Middle frontal gyrus (tissue), 1 donor: Measurements from ENCODE around the gene TSEN34.
"Not testable (repeated sequence)": the region's sequence is repeated elsewhere in the genome, so short reads cannot be mapped to it uniquely, and the experiment has no call there.

Experiments
- DNase-seq: peaks from one replicate; pipeline ENCODE4 v3.0.0-alpha.2; 2015; ENCODE audit warnings: low spot score; ENCODE audit errors: extremely low spot score

Gene TSEN34

DNA sequence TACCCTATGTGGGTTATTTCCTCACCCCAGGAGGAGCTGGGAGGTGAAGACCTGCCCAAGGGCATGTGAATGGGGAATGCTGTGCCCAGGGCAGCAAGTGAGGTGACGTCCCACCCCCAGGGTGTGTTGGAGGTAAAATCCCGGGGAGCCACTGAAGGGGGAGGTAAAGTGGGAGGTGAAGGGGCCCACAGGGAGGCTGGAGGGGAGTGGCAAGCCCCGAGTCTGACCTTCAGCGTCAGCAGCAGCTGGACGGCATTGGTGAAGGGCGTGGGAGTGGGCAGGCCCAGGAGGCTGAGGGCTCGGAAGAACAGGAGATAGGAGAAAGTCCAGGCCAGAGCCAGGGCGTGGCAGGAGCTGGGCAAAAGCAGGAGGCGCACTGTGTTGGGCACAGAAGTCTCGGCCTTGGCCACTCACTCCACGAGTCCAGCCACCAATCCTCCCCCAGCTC lies 4.2 kb upstream of the TSEN34 start:
- no peak for DNase-seq

- DNase-seq: no peak
Measured at GRCh38 chr19:54188215-54188871, 2.8 kb upstream of the TSEN34 start.

GRCh38 chr19:54189145-54189734 lies 1.9 kb upstream of the TSEN34 start, which contains the start of gene MBOAT7:
Gene MBOAT7 (minus strand): TSS chr19:54189580. CDS start chr19:54188508, 1,072 bp downstream.
- DNase-seq: no peak

- DNase-seq: peak; percentile 100
Measured at GRCh38 chr19:54189735-54190502, 1.2 kb upstream of the TSEN34 start.

DNA sequence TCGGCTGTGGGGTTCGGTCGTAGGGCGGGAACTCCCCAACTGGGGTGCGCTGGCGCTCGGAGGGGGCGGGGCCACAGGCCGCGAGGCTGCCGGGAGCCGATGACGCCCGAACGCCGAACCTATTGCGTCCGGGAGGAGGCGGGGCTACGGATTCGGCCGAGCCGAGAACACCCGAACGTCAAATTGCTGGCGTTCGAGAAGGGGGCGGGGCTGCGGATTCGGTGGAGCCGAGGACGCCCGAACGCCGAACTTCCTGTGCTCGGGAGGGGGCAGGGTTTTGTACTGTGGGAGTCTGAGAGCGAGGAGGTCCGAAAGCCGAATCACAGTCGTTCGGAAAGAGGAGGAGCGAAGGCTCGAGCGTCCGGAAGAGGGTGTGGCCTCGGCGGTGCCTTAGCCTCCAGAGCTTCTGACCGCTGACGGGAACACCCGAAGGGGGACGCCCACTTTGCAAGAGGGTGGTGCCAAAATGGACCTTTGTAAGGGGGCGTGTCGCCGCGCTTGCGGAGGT lies 551 bp upstream of the TSEN34 start:
- DNase-seq: peak; percentile 98

DNA sequence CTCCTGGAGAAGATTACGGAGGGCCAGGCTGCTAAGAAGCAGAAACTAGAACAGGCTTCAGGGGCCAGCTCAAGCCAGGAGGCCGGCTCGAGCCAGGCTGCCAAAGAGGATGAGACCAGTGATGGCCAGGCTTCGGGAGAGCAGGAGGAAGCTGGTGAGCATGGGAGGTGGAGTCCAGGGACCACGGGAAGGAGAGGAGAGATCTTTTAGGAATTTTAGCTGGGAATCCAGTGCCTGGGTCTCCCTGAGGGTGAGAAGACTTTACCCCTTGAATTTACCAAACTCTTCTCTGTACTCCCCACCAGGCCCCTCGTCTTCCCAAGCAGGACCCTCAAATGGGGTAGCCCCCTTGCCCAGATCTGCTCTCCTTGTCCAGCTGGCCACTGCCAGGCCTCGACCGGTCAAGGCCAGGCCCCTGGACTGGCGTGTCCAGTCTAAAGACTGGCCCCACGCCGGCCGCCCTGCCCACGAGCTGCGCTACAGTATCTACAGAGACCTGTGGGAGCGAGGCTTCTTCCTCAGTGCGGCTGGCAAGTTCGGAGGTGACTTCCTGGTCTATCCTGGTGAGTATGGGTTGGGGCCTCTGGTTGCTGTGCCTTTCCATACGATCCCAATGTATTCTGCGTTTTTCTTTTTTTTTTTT lies 824 bp downstream of the TSEN34 start:
- DNase-seq: no peak

DNA sequence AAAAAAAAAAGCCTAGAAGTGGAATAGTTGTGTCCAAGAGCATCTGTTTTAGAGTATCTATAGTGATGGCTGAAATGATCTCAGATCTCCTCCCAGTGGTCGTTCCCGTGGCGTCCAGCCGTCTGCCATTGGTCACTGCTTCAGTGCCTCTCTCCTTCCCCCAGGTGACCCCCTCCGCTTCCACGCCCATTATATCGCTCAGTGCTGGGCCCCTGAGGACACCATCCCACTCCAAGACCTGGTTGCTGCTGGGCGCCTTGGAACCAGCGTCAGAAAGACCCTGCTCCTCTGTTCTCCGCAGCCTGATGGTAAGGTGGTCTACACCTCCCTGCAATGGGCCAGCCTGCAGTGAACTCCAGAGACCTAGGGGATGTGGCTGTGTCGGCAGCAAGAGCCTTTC lies 1.9 kb downstream of the TSEN34 start:
- DNase-seq: no peak

- not testable (repeated sequence) for DNase-seq
Measured at GRCh38 chr19:54194463-54194862, 3.4 kb downstream of the TSEN34 start.

- DNase-seq: no peak
Measured at GRCh38 chr19:54196536-54196935, 5.4 kb downstream of the TSEN34 start.

DNA sequence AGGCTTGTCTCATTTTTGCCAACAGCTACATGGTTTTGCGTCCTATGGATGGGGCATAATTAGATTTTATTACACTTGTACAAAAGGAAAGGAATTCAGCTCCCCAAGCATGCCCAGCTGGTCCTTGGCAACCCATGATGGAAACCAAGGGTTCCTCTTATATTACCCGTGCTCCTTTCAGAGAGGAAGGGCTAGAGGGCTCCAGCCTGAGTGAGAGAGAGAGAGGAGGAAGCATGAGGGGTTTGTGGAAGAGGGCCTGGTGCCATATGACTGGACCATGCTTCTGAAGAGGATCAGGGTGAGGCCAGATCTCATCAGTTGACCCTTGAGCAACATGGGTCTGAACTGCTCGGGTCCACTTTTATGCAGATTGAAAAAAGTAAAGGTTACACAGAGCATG lies 6.0 kb downstream of the TSEN34 start:
- DNase-seq: no peak

DNA sequence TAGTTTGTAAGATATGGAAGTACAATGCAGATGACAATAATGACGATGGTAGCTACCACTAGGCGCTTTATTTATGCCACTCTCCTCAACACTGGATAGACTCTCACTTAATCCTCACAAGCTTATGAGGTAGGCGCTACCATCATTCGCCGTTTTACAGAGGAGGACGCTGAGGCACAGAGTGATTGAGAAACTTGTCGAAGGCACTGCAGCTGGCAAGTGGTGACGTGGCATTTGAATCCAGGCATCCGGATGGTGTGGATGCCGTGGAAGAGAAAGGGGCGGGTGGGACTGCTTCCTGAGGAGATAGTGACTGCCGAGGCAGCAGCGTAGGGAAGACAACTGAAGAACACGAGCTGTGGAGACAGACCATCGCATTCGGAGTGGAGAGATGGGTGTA lies 8.3 kb downstream of the TSEN34 start:
- no peak for DNase-seq

GRCh38 chr19:54201172-54201701 lies 10.1 kb downstream of the TSEN34 start:
- DNase-seq: no peak

GRCh38 chr19:54201980-54202379 lies 10.9 kb downstream of the TSEN34 start:
- DNase-seq: no peak

- DNase-seq: no peak
Measured at GRCh38 chr19:54203151-54203611, 12.1 kb downstream of the TSEN34 start.

DNA sequence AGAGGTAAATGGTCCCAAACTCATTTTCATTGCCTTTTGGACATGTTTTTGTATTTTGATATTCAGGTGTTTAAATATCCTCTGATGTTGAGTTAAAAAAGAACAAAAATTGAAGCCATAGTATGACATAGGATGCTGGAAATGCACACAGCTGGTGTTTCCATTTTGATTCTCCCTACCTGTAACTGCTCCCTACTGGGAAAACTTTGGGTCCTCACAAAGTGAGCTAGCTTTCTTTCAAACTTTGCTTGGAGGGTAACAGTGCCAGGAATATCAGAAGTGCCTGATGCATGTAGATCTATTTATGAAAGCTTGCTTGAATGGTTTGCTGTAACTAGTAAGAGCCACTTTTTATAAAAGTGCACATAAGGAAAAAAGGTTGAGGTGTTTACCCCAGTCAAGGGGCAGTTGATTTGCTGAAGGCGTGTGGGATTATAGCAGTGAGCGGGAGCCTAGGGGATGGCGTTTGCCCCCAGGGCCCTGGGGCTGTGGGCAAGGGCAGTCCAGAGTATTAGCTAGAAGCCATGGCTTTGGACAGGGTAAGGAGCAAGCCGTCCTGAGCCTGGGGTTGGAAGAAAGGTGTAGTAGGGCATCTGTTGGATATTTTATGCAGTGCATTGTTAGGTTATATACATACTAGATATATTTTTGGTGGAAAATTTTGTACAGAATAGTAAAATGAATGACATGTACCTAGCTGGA lies 13.8 kb downstream of the TSEN34 start:
- no peak for DNase-seq

DNA sequence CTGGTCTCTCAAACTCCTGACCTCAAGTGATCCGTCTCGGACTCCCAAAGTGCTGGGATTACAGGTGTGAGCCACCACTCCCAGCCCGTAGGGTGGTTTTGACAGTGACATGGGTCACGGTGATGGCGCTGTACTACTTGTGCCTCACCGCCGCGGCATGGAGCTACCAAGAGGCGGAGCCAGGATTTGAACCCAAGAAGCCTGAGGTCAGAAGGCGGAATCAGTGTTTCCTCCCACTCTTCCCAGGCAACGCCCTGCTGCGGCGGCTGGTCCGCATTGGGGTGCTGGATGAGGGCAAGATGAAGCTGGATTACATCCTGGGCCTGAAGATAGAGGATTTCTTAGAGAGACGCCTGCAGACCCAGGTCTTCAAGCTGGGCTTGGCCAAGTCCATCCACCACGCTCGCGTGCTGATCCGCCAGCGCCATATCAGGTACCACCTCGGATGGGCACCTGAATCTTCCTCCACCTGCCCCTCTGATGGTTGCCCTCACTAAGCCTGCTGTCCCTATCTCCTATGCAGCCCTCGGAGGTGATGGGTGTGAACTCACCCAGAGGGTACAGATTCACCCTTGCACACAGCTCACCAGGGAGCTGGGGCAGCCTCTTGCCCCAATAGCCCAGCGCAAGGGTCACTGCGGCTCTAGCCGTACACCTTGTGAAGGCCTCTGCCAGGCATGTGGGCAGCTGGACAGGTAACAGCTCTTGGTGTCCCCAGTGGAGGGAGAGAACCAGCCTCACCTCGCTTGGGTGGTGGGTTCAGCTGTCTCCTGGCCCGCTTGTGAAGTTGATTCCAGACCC lies 15.1 kb downstream of the TSEN34 start:
- no peak for DNase-seq

GRCh38 chr19:54206831-54207177 lies 15.7 kb downstream of the TSEN34 start:
- no peak for DNase-seq

DNA sequence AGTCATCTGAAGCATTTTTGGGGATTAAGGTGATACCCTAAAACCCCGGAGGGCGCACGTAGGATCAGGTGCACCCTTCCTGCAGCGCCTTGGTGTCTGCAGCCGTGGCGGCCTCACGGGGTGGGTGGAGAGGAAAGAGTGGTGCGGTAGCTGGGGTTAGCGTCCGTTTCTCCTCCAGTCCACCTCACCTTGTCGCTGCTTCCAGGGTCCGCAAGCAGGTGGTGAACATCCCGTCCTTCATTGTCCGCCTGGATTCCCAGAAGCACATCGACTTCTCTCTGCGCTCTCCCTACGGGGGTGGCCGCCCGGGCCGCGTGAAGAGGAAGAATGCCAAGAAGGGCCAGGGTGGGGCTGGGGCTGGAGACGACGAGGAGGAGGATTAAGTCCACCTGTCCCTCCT lies 16.1 kb downstream of the TSEN34 start:
- DNase-seq: not testable (repeated sequence)

- no peak for DNase-seq
Measured at GRCh38 chr19:54207676-54207982, 16.5 kb downstream of the TSEN34 start.
